Transverse colon (tissue), 4 donors: ENCODE results near the gene UBQLN4.

Source experiments
- CTCF ChIP-seq, 5 experiments: fragments of 200-600 bp in 3 of 5; fragments of 450-650 bp in 2 of 5; sonication (generic) in 3 of 5; IDR thresholded peaks; 1 replicate in 2 of 5; 2 replicates in 3 of 5; pipeline ENCODE4 v1.5.1; 2016 to 2017; ENCODE audit warnings: antibody characterized with exemption in 5 of 5, inconsistent platforms in 3 of 5, mild to moderate bottlenecking in 2 of 5, moderate library complexity in 1 of 5
- EP300 ChIP-seq: sonication (generic); formaldehyde crosslinking; IDR thresholded peaks from one replicate; pipeline ENCODE4 v1.6.1; 2017; ENCODE audit warnings: antibody characterized with exemption, low read depth
- POLR2A ChIP-seq: fragments of 450-650 bp; IDR thresholded peaks from one replicate; pipeline ENCODE4 v1.6.1; 2016; ENCODE audit warnings: antibody characterized with exemption, mild to moderate bottlenecking, moderate library complexity
- POLR2AphosphoS5 ChIP-seq, 3 donors: sonication (generic); formaldehyde crosslinking; IDR thresholded peaks; one replicate each; pipeline ENCODE4 v1.6.1; 2016; ENCODE audit warnings: antibody characterized with exemption in 3 of 3

DNA sequence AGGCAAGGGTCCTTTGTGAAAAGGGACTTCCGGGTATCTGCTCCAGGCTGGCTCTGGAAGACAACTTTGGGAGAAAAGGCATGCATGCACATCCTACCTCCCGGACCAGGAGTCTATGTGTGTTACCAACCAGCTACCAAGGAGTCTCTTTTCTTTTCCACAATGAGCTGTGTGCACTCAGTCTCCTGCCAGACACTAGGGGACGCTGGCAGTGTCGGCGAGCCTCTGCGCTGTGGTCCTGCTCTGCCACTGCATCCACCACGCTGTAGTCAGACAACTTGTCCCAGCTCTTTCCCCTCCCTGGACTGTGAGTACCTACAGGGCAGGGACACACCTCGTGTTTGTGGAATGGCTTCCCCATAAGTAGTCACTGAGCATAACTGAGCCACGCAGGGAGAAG, 27.7 kb downstream of the UBQLN4 start:
- TF ChIP-seq POLR2AphosphoS5 (IDR thresholded peaks at IDR 0.05) (no peak), POLR2A (no peak), CTCF (IDR thresholded peaks at IDR 0.05) (peak; percentile 40 to 56 (median 43)), EP300 (no peak)
